ENCODE data around the gene MARCKSL1. TPM values are rescaled to one million over a fixed set of nuclear protein-coding genes. Genes with fewer than 3 reads are reported as not detected.

MARCKSL1 gene
- total RNA-seq, 1 experiment from 2014 or later = 457 TPM

- Histone ChIP-seq H3K23me2 (ENCODE audit: insufficient read length, low read depth, low read length, poor library complexity, severe bottlenecking) (peaks cover 12% of the 10 kb centered on the region), H3K4me1 (ENCODE audit: insufficient read depth, low read length) (no peaks in the 10 kb centered on the region), H3K27ac (ENCODE audit: insufficient read length, low read depth, low read length) (no peak overlapping the region), H4K5ac (ENCODE audit: insufficient read length, low read depth, low read length) (no peak overlapping the region), H2BK5ac (ENCODE audit: insufficient read length, low read length) (no peak overlapping the region), H2BK120ac (ENCODE audit: low read depth, low read length, poor library complexity, severe bottlenecking) (no peak overlapping the region), H2BK20ac (ENCODE audit: low read depth, low read length, poor library complexity, severe bottlenecking) (no peak overlapping the region), H3K14ac (ENCODE audit: insufficient read depth, low read length) (peak overlapping the region; percentile 8), H2AFZ (ENCODE audit: low read length) (no peak overlapping the region), H3K4me2 (ENCODE audit: insufficient read depth, insufficient read length, low read length) (peak overlapping the region; percentile 30), H3K9me3 (ENCODE audit: control insufficient read depth, low read depth, low read length) (no peaks in the 10 kb centered on the region), H3K23ac (ENCODE audit: insufficient read length, low read depth, low read length) (no peak overlapping the region), H3K18ac (ENCODE audit: insufficient read length, low read depth, low read length) (peak overlapping the region; percentile 66), H3K27me3 (ENCODE audit: insufficient read depth, low read length) (no peaks in the 10 kb centered on the region; the same call in 1 of the 2 replicates), H4K20me1 (ENCODE audit: control insufficient read depth, insufficient read depth, insufficient read length) (no peaks in the 10 kb centered on the region), H2BK12ac (ENCODE audit: insufficient read length, low read depth, low read length) (no peak overlapping the region), H4K91ac (ENCODE audit: insufficient read length, low read depth, low read length) (no peak overlapping the region), H3T11ph (ENCODE audit: low read length) (no peak overlapping the region), H4K8ac (replicated peaks; ENCODE audit: insufficient read length, low read depth, low read length) (no peak overlapping the region), H2BK15ac (ENCODE audit: low read depth, low read length) (no peak overlapping the region), H2AK5ac (ENCODE audit: insufficient read length, low read length) (no peak overlapping the region), H3K4ac (ENCODE audit: low read depth, low read length) (no peak overlapping the region), H3K9ac (ENCODE audit: extremely low read depth, insufficient read length, low read length) (no peak overlapping the region), H3K56ac (ENCODE audit: insufficient read length, low read depth, low read length) (no peak overlapping the region), H3K79me1 (ENCODE audit: insufficient read depth, low read depth, low read length, poor library complexity, severe bottlenecking) (no peaks in the 10 kb centered on the region), H3K79me2 (ENCODE audit: insufficient read depth, low read length) (no peaks in the 10 kb centered on the region)
- H3K4me3 Mint-ChIP-seq = peak overlapping the region; percentile 45 to 60
- H3K9me3 Mint-ChIP-seq = no peaks in the 10 kb centered on the region
- peaks cover 24% of the 10 kb centered on the region for H3K27me3 Mint-ChIP-seq (ENCODE audit: low read depth)
- TF ChIP-seq, protein P1, sequence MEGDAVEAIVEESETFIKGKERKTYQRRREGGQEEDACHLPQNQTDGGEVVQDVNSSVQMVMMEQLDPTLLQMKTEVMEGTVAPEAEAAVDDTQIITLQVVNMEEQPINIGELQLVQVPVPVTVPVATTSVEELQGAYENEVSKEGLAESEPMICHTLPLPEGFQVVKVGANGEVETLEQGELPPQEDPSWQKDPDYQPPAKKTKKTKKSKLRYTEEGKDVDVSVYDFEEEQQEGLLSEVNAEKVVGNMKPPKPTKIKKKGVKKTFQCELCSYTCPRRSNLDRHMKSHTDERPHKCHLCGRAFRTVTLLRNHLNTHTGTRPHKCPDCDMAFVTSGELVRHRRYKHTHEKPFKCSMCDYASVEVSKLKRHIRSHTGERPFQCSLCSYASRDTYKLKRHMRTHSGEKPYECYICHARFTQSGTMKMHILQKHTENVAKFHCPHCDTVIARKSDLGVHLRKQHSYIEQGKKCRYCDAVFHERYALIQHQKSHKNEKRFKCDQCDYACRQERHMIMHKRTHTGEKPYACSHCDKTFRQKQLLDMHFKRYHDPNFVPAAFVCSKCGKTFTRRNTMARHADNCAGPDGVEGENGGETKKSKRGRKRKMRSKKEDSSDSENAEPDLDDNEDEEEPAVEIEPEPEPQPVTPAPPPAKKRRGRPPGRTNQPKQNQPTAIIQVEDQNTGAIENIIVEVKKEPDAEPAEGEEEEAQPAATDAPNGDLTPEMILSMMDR (conservative IDR thresholded peaks at IDR 0.05) = peak; percentile 36; the same call in 2 of the 3 replicates
- H3K4me1 Mint-ChIP-seq = peaks cover 8 to 12% of the 10 kb centered on the region in 2 experiments
- H3K27ac Mint-ChIP-seq = no peak overlapping the region
- peaks cover 10 to 46% (median 38%) of the 10 kb centered on the region in 3 experiments for H3K36me3 Mint-ChIP-seq (ENCODE audit: insufficient read depth in 1 of 3, low read depth in 3 of 3)
- no CpG with 5 or more reads among the region's 91 CpGs for WGBS (ENCODE audit: extremely low coverage, insufficient read length, low lambda C conversion rate)
- DNase-seq = peak; percentile 58
Measured at GRCh38 chr1:32361674-32362473, 25.8 kb upstream of the MARCKSL1 start.

Data from H9 (cell line).